Tibial artery (tissue), 4 donors: ENCODE results near the gene GPR153.

Source experiments
- DNase-seq, 2 donors: peaks; one replicate each; pipeline ENCODE4 v3.0.0-alpha.2; 2019
- H3K27ac ChIP-seq, 2 donors: fragments of 200-600 bp; sonication (generic) in 1 of 2; 1 replicate in 1 of 2; 2 replicates in 1 of 2; pipeline ENCODE4 v1.5.1; 2018 to 2019; ENCODE audit warnings: mild to moderate bottlenecking in 1 of 2
- H3K27me3 ChIP-seq, 2 donors: fragments of 200-600 bp; sonication (generic) in 1 of 2; one replicate each; pipeline versions ENCODE4 v1.5.1 to v1.6.0; 2016 to 2019
- H3K36me3 ChIP-seq, 3 donors: fragments of 200-600 bp; sonication (generic) in 2 of 3; one replicate each; pipeline ENCODE4 v1.5.1; 2016 to 2019; ENCODE audit warnings: mild to moderate bottlenecking in 2 of 3
- H3K4me1 ChIP-seq, 4 donors: fragments of 200-600 bp; sonication (generic) in 2 of 4; 1 replicate in 3 of 4; 2 replicates in 1 of 4; pipeline ENCODE4 v1.5.1; 2016 to 2019
- H3K4me3 ChIP-seq, 2 donors: fragments of 200-600 bp; sonication (generic) in 1 of 2; 1 replicate in 1 of 2; 2 replicates in 1 of 2; pipeline ENCODE4 v1.5.1; 2018 to 2019; ENCODE audit warnings: mild to moderate bottlenecking in 2 of 2
- H3K9me3 ChIP-seq, 3 donors: fragments of 200-600 bp; sonication (generic) in 1 of 3; one replicate each; pipeline ENCODE4 v1.5.1; 2016 to 2019
- intact Hi-C: fragments of 100-400 bp; cut with DNase I; formaldehyde crosslinking; loops from one replicate; pipeline ENCODE4 v1.15.0; 2023; ENCODE audit warnings: low total_unique reads
- TF ChIP-seq, protein P1 (sequence below), 2 experiments: fragments of 200-600 bp in 1 of 2; fragments of 450-650 bp in 1 of 2; IDR thresholded peaks; one replicate each; pipeline ENCODE4 v1.5.1; 2017 to 2019; ENCODE audit warnings: antibody characterized with exemption in 2 of 2, mild to moderate bottlenecking in 1 of 2, moderate library complexity in 1 of 2

The GPR153 gene

GRCh38 chr1:6199298-6200187 lies 61.4 kb downstream of the GPR153 start, which contains the start of gene RPL22:
Gene RPL22 (minus strand): TSS chr1:6199595. CDS start chr1:6199573, 22 bp downstream.
- H3K4me3 ChIP-seq = peak within 1 kb of the TSS; percentile 92 to 97
- peak; percentile 99 for DNase-seq
- TF ChIP-seq, protein P1, sequence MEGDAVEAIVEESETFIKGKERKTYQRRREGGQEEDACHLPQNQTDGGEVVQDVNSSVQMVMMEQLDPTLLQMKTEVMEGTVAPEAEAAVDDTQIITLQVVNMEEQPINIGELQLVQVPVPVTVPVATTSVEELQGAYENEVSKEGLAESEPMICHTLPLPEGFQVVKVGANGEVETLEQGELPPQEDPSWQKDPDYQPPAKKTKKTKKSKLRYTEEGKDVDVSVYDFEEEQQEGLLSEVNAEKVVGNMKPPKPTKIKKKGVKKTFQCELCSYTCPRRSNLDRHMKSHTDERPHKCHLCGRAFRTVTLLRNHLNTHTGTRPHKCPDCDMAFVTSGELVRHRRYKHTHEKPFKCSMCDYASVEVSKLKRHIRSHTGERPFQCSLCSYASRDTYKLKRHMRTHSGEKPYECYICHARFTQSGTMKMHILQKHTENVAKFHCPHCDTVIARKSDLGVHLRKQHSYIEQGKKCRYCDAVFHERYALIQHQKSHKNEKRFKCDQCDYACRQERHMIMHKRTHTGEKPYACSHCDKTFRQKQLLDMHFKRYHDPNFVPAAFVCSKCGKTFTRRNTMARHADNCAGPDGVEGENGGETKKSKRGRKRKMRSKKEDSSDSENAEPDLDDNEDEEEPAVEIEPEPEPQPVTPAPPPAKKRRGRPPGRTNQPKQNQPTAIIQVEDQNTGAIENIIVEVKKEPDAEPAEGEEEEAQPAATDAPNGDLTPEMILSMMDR (IDR thresholded peaks at IDR 0.05) = no peak
- peaks cover 0 to 31% (median 21%) of the 10 kb centered on the region in 4 donors for H3K4me1 ChIP-seq
- no peaks in the 10 kb centered on the region for H3K9me3 ChIP-seq
- intact Hi-C loops = loop anchor here (2.0 to 5.0 kb wide), 2 partner anchors 38 to 193 kb away; partner anchors contain the start of genes ACOT7 and ICMT
- H3K36me3 ChIP-seq = peaks cover 17 to 30% (median 28%) of the 10 kb centered on the region in 3 donors
- H3K27me3 ChIP-seq = no peaks in the 10 kb centered on the region
- H3K27ac ChIP-seq = peak within 1 kb of the TSS; percentile 71 to 84

- Histone ChIP-seq H3K4me1 (peaks cover 0 to 29% (median 21%) of the 10 kb centered on the region in 4 donors), H3K36me3 (peaks cover 25 to 38% (median 36%) of the 10 kb centered on the region in 3 donors), H3K27me3 (no peaks in the 10 kb centered on the region), H3K27ac (peak overlapping the region; percentile 71 to 84), H3K4me3 (peak overlapping the region; percentile 92 to 97), H3K9me3 (no peaks in the 10 kb centered on the region)
- TF ChIP-seq, protein P1 (IDR thresholded peaks at IDR 0.05) = no peak
- intact Hi-C loops = loop anchor here (2.0 to 5.0 kb wide), 2 partner anchors 39 to 194 kb away; partner anchors contain the start of genes ACOT7 and ICMT
- DNase-seq = no peak
Measured at GRCh38 chr1:6198646-6199297, 62.1 kb downstream of the GPR153 start.

GRCh38 chr1:6197746-6198427 lies 63.0 kb downstream of the GPR153 start:
- peak overlapping the region in 1 of 2 donors; percentile 84 for H3K27ac ChIP-seq
- no peaks in the 10 kb centered on the region for H3K9me3 ChIP-seq
- no peak for DNase-seq
- peaks cover 0 to 29% (median 21%) of the 10 kb centered on the region in 4 donors for H3K4me1 ChIP-seq
- H3K4me3 ChIP-seq = peak overlapping the region; percentile 92 to 97
- H3K36me3 ChIP-seq = peaks cover 33 to 47% (median 45%) of the 10 kb centered on the region in 3 donors
- intact Hi-C loops = loop anchor here (2.0 to 5.0 kb wide), 2 partner anchors 39 to 195 kb away; partner anchors contain the start of genes ACOT7 and ICMT
- TF ChIP-seq, protein P1 (IDR thresholded peaks at IDR 0.05) = no peak
- H3K27me3 ChIP-seq = no peaks in the 10 kb centered on the region
